ENCODE results near the gene IL1RAP. TPM values are rescaled to one million over a fixed set of nuclear protein-coding genes. Genes with fewer than 3 reads are reported as not detected.

IL1RAP gene
- total RNA-seq, 1 donor from 2014 or later, result 8.2 TPM

- no peak for TF ChIP-seq CTCF (conservative IDR thresholded peaks at IDR 0.05)
- peaks cover 9% of the 10 kb centered on the region for H3K4me1 Mint-ChIP-seq (ENCODE audit: unreplicated experiment)
- H3K9me3 Mint-ChIP-seq, result peaks cover 5% of the 10 kb centered on the region
- no peak overlapping the region for H3K27ac Mint-ChIP-seq
- no peak overlapping the region for H3K4me3 Mint-ChIP-seq
- no peak for DNase-seq (ENCODE audit: extremely low spot score, unreplicated experiment)
- no peaks in the 10 kb centered on the region for H3K27me3 Mint-ChIP-seq
- no peaks in the 10 kb centered on the region for H3K36me3 Mint-ChIP-seq
Observed at GRCh38 chr3:190615060-190615384, 101.1 kb downstream of the IL1RAP start.

DNA sequence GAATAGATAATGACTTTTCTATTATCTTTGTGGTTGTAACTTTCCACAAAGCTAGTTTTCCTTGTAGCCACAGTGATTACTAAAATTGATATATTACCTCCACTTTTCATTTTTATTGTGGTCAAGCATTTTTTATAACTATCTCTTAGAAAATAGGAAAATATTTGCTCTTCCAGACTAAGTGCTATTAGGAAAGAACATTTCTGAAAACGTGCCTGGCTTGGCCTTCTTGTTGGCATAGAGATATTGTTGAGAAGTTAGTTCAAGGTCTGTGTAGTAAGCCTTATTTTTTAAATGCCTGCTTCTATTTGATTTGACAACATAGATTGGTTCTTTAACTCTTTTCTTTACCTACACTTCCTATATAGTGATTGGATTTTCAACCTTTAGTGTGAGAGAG, 101.7 kb downstream of the IL1RAP start:
- no peak overlapping the region for H3K27ac Mint-ChIP-seq
- peaks cover 5% of the 10 kb centered on the region for H3K9me3 Mint-ChIP-seq
- no peaks in the 10 kb centered on the region for H3K27me3 Mint-ChIP-seq
- H3K36me3 Mint-ChIP-seq, result no peaks in the 10 kb centered on the region
- TF ChIP-seq CTCF (conservative IDR thresholded peaks at IDR 0.05), result no peak
- H3K4me1 Mint-ChIP-seq (ENCODE audit: unreplicated experiment), result peaks cover 9% of the 10 kb centered on the region
- H3K4me3 Mint-ChIP-seq, result no peak overlapping the region
- DNase-seq (ENCODE audit: extremely low spot score, unreplicated experiment), result no peak

DNA sequence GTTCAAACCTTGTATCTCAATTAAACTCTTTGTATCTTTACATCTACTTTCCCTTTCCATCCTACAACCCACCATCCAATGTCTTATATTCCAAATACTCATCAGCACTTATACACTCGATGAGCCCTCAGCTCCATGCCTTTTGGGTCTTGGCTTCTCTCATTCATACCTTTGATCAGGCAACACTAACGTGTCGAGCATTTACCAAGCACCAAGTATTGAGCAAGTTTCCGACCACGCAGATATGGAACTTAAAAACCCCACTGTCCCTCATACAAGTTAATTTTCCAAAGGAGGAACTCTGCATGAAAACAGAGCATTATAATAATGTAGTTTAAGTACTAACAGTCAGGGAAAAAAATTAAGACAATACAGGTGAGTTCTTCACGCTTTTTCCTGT, 102.8 kb downstream of the IL1RAP start:
- Mint-ChIP-seq H3K27ac (peak overlapping the region; percentile 56), H3K4me1 (ENCODE audit: unreplicated experiment) (peaks cover 9% of the 10 kb centered on the region), H3K4me3 (no peak overlapping the region)

GRCh38 chr3:190617185-190617584, 103.3 kb downstream of the IL1RAP start:
- Mint-ChIP-seq H3K27ac (peak overlapping the region; percentile 56), H3K36me3 (no peaks in the 10 kb centered on the region), H3K4me3 (no peak overlapping the region), H3K4me1 (ENCODE audit: unreplicated experiment) (peaks cover 9% of the 10 kb centered on the region), H3K27me3 (no peaks in the 10 kb centered on the region), H3K9me3 (peaks cover 5% of the 10 kb centered on the region)
- TF ChIP-seq CTCF (conservative IDR thresholded peaks at IDR 0.05), result no peak
- DNase-seq (ENCODE audit: extremely low spot score, unreplicated experiment), result no peak

More for the DNA sequence above, 102.8 kb downstream of the IL1RAP start:
- H3K9me3 Mint-ChIP-seq, result peaks cover 5% of the 10 kb centered on the region
- no peaks in the 10 kb centered on the region for H3K27me3 Mint-ChIP-seq
- H3K36me3 Mint-ChIP-seq, result no peaks in the 10 kb centered on the region
- TF ChIP-seq CTCF (conservative IDR thresholded peaks at IDR 0.05), result no peak
- no peak for DNase-seq (ENCODE audit: extremely low spot score, unreplicated experiment)

- no peak overlapping the region for H3K27ac Mint-ChIP-seq
- peaks cover 5% of the 10 kb centered on the region for H3K9me3 Mint-ChIP-seq
- no peaks in the 10 kb centered on the region for H3K36me3 Mint-ChIP-seq
- TF ChIP-seq CTCF (conservative IDR thresholded peaks at IDR 0.05), result no peak
- no peaks in the 10 kb centered on the region for H3K27me3 Mint-ChIP-seq
- H3K4me3 Mint-ChIP-seq, result no peak overlapping the region
- DNase-seq (ENCODE audit: extremely low spot score, unreplicated experiment), result no peak
- peaks cover 9% of the 10 kb centered on the region for H3K4me1 Mint-ChIP-seq (ENCODE audit: unreplicated experiment)
Observed at GRCh38 chr3:190618330-190619030, 104.6 kb downstream of the IL1RAP start.
